Measurements from ENCODE around the gene SRC. TPM values are rescaled to one million over a fixed set of nuclear protein-coding genes. Genes with fewer than 3 reads are reported as not detected.

The SRC gene
- total and polyA plus RNA-seq, 2 of the 8 experiments (the other 6 are each of a cell fraction or from before 2014, with no cell fraction given): 27.6 to 28.8 TPM

DNA sequence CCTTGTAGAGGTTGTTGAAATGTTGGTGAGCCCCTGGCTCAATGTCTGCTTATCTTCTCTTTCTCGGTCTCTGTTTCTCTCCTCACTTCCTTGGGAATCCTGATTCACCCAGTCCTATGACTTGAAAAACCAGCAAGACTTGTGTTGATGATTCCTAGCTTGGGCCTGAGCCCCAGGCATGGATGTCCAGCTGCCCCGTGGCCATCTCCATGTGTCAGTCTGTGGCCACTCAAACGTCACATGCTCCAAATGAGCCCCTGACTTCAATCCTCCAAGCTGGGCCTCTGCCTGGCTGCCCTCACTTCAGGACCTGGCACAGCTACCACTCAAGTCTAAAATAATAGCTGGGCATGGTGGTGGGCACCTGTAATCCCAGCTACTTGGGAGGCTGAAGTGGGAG is 81.0 kb downstream of the SRC start (continued):
- TF ChIP-seq, protein P1, sequence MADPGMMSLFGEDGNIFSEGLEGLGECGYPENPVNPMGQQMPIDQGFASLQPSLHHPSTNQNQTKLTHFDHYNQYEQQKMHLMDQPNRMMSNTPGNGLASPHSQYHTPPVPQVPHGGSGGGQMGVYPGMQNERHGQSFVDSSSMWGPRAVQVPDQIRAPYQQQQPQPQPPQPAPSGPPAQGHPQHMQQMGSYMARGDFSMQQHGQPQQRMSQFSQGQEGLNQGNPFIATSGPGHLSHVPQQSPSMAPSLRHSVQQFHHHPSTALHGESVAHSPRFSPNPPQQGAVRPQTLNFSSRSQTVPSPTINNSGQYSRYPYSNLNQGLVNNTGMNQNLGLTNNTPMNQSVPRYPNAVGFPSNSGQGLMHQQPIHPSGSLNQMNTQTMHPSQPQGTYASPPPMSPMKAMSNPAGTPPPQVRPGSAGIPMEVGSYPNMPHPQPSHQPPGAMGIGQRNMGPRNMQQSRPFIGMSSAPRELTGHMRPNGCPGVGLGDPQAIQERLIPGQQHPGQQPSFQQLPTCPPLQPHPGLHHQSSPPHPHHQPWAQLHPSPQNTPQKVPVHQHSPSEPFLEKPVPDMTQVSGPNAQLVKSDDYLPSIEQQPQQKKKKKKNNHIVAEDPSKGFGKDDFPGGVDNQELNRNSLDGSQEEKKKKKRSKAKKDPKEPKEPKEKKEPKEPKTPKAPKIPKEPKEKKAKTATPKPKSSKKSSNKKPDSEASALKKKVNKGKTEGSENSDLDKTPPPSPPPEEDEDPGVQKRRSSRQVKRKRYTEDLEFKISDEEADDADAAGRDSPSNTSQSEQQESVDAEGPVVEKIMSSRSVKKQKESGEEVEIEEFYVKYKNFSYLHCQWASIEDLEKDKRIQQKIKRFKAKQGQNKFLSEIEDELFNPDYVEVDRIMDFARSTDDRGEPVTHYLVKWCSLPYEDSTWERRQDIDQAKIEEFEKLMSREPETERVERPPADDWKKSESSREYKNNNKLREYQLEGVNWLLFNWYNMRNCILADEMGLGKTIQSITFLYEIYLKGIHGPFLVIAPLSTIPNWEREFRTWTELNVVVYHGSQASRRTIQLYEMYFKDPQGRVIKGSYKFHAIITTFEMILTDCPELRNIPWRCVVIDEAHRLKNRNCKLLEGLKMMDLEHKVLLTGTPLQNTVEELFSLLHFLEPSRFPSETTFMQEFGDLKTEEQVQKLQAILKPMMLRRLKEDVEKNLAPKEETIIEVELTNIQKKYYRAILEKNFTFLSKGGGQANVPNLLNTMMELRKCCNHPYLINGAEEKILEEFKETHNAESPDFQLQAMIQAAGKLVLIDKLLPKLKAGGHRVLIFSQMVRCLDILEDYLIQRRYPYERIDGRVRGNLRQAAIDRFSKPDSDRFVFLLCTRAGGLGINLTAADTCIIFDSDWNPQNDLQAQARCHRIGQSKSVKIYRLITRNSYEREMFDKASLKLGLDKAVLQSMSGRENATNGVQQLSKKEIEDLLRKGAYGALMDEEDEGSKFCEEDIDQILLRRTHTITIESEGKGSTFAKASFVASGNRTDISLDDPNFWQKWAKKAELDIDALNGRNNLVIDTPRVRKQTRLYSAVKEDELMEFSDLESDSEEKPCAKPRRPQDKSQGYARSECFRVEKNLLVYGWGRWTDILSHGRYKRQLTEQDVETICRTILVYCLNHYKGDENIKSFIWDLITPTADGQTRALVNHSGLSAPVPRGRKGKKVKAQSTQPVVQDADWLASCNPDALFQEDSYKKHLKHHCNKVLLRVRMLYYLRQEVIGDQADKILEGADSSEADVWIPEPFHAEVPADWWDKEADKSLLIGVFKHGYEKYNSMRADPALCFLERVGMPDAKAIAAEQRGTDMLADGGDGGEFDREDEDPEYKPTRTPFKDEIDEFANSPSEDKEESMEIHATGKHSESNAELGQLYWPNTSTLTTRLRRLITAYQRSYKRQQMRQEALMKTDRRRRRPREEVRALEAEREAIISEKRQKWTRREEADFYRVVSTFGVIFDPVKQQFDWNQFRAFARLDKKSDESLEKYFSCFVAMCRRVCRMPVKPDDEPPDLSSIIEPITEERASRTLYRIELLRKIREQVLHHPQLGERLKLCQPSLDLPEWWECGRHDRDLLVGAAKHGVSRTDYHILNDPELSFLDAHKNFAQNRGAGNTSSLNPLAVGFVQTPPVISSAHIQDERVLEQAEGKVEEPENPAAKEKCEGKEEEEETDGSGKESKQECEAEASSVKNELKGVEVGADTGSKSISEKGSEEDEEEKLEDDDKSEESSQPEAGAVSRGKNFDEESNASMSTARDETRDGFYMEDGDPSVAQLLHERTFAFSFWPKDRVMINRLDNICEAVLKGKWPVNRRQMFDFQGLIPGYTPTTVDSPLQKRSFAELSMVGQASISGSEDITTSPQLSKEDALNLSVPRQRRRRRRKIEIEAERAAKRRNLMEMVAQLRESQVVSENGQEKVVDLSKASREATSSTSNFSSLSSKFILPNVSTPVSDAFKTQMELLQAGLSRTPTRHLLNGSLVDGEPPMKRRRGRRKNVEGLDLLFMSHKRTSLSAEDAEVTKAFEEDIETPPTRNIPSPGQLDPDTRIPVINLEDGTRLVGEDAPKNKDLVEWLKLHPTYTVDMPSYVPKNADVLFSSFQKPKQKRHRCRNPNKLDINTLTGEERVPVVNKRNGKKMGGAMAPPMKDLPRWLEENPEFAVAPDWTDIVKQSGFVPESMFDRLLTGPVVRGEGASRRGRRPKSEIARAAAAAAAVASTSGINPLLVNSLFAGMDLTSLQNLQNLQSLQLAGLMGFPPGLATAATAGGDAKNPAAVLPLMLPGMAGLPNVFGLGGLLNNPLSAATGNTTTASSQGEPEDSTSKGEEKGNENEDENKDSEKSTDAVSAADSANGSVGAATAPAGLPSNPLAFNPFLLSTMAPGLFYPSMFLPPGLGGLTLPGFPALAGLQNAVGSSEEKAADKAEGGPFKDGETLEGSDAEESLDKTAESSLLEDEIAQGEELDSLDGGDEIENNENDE (IDR thresholded peaks at IDR 0.05; ENCODE audit: insufficient replicate concordance, low read length): no peak
- TF ChIP-seq EP300 (IDR thresholded peaks at IDR 0.05; ENCODE audit: borderline replicate concordance in 1 of 2, low read depth in 2 of 2, low read length in 2 of 2) (no peak), RAD21 (IDR thresholded peaks at IDR 0.05 in 1 of 2, conservative IDR thresholded peaks at IDR 0.05 in 1 of 2; ENCODE audit: low read depth in 2 of 2, low read length in 2 of 2) (no peak), JUND (IDR thresholded peaks at IDR 0.05; ENCODE audit: low read length) (no peak), PHF8 (conservative IDR thresholded peaks at IDR 0.05; ENCODE audit: low read depth, low read length) (no peak), JUN (IDR thresholded peaks at IDR 0.05; ENCODE audit: low read depth, low read length) (no peak), POU5F1 (IDR thresholded peaks at IDR 0.05; ENCODE audit: low read depth, low read length) (no peak), BRCA1 (IDR thresholded peaks at IDR 0.05; ENCODE audit: low read depth, low read length) (no peak), ASH2L (IDR thresholded peaks at IDR 0.05; ENCODE audit: low read length) (no peak), SUZ12 (IDR thresholded peaks at IDR 0.05; ENCODE audit: low read length) (no peak), GTF2F1 (IDR thresholded peaks at IDR 0.05; ENCODE audit: borderline replicate concordance, low read depth, low read length) (no peak), KDM5A (IDR thresholded peaks at IDR 0.05; ENCODE audit: low read length) (no peak)

All from H1 (cell line).